HG02938 (cell line): ENCODE results near the gene DNAH2.
"Not testable (repeated sequence)": the region's sequence is repeated elsewhere in the genome, so short reads cannot be mapped to it uniquely, and the experiment has no call there.

Experiments
- ATAC-seq: cut with Tn5 transposase; IDR thresholded peaks from one replicate; pipeline ENCODE4 v1.9.1; 2021; ENCODE audit warnings: mild to moderate bottlenecking, moderate library complexity; ENCODE audit not compliant: unreplicated experiment

DNAH2 gene

GRCh38 chr17:7862692-7863437, 145.3 kb downstream of the DNAH2 start:
- no peak for ATAC-seq

DNA sequence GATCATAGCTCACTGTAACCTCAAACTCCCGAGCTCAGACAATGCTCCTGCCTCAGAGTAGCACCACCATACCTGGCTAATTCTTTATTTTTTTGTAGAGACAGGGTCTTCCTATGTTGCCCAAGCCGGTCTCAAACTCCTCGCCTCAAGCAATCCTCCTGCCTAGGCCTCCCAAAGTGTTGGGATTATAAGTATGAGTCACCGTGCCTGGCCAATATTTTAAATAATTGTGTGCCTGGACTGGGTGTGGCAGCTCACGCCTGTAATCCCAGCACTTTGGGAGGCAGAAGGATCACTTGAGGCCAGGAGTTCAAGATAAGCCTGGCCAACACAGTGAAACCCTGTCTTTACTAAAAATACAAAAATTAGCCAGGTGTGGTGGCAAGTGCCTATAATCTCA, 146.8 kb downstream of the DNAH2 start:
- not testable (repeated sequence) for ATAC-seq

DNA sequence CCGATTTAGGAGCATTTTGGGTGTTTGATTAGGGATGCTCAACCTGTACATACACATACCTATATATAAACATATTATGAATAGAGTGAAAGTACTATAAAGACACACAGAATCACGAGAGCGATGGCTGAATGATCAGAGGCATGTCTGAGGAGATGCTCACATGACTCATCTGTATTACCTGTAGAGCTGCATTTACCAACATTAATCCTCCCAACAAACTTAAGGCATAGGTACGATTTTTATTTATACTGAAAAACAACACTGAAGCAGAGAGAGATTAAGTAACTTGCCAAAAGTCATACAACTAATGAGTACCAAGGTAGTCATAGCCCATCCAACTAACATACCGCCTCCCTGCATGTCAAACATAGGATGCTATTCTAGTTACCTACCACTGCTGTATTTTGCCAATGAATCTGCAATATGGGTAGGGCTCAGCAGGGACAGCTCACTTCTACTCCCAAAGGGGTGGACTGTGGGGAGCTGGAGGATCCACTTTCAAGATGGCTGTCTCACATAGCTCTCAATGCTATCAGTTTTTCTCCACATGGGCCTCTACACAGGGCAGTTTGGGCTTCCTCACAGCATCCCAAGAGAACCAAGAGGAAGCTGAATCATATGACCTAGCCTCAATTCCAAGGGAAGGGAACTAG, 147.6 kb downstream of the DNAH2 start:
- no peak for ATAC-seq

- no peak for ATAC-seq
These were observed 150.4 kb downstream of the DNAH2 start for GRCh38 chr17:7867881-7868329.

- ATAC-seq = no peak
These were observed 155.5 kb downstream of the DNAH2 start for GRCh38 chr17:7873051-7873450.

DNA sequence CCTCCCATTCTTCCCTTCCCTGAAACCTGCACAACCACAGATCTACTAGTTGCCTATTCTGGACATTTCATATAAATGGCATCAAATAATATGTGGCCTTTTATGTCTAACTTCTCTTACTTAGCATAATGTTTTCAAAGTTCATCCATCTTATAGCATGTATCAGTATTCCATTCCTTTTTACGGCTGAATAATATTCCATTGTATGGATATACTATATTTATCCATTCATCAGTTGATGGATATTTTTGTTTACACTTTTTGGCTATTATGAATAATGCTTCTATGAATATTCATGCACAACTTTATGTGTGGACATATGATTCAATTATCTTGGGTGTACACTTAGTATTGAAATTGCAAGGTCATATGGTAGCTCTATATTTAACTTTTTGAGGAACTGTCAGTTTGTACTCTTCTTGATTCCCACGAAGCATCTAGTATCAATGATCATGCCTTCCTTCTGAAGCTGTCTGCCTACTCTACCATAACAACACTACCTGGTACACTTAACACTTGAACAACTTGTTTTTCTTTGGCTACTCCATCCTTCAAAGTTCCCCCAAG, 158.3 kb downstream of the DNAH2 start:
- no peak for ATAC-seq

GRCh38 chr17:7878234-7878633, 160.7 kb downstream of the DNAH2 start:
- no peak for ATAC-seq

GRCh38 chr17:7880076-7880868, 162.7 kb downstream of the DNAH2 start:
- ATAC-seq = no peak

DNA sequence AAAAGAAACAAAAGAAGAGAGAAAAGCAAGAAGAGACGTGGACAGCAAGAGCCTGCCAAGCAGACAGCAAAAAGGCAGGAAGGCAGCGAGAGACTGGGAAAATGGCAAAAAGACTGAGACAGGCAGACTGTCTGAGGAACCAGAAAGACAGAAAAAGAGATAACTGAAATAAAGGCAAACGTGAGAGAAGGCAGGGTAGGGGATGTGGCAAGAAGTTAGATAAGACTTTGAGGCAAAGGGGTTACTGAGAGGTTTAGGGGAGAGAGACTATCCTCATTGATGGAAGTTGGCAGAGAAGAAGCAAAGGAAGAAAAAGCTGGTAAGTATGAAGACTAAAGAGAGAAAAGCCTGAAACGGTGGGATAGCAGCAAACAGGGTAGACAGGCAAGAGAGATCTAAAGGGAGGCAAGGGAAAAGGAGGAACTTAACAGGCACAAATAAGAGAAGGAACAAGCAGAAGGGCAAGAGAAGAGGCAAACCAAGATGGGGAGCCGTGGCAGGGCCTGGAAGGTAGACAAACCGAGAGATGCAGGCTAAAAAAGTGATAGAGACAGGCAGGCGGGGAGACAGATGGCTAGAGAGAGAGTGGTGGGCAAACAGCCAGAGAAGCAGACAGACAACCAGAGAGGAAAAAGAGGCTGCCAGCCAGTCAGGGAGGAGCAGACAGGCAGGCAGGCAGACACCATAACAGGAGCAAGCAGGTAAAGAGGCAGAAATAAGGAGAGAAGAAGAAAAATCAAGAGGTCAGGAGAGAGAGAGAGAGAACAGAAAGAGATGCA, 163.9 kb downstream of the DNAH2 start:
- ATAC-seq = no peak

- no peak for ATAC-seq
These were observed 164.5 kb downstream of the DNAH2 start for GRCh38 chr17:7882068-7882467.

GRCh38 chr17:7882629-7883028, 165.1 kb downstream of the DNAH2 start:
- no peak for ATAC-seq
